ENCODE data around the gene RAPGEF2.
"Not testable (repeated sequence)": the region's sequence is repeated elsewhere in the genome, so short reads cannot be mapped to it uniquely, and the experiment has no call there.

The RAPGEF2 gene

DNA sequence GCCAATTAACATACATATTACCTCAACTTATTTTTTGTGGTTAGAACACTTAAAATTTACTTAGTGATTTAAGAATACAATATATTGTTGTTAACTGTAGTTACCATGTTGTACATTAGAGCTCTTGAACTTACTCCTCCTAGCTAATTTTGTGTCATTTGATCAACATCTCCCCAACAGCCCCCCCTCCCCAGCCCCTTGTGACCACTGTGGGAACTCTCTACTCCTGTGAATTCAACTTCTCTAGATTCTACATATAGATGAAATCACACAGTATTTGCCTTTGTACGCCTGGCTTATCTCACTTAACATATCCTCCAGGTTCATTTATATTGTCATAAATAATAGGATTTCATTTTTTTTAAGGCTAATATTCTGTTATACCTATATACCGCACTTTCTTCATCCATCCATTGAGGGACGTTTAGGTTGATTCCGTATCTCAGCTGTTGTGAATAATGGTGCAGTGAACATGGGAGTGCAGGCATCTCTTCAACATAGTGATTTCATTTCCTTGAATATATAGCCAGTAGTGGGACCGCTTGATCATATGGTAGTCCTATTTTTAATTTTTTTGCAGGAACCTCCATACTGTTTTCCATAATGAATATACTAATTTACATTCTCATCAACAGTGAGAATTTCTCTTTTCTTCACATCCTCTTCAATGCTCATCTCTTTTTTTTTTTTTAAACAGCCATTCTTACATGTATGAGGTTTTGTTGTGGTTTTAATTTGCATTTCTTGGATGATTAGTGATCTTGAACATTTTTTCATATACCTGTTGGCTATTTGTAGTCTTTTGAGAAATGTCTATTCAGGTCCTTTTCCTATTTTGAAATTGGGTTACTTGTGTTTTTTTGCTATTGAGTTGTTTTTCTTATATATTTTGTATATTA is 66.8 kb downstream of the RAPGEF2 start:
- DNase-seq = no peak

DNA sequence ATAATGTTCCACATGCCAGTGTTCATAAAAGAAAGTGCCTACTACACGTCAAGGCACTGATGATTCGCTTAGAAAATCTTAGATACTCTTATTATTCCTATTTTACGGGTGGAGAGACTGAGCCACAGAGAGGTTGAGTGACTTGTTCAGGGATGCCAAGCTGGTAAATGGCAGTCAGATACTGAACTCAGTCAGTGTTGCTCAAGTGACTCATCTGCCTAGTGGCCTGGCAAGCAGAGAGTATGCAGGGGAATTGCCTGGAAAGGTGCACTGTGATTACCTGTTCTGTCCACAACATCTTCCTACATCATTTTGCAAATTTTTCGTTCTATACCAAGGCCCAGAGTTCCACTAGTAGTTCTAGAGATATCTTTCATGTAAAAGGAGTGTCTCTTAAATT is 68.4 kb downstream of the RAPGEF2 start:
- no peak for DNase-seq

DNA sequence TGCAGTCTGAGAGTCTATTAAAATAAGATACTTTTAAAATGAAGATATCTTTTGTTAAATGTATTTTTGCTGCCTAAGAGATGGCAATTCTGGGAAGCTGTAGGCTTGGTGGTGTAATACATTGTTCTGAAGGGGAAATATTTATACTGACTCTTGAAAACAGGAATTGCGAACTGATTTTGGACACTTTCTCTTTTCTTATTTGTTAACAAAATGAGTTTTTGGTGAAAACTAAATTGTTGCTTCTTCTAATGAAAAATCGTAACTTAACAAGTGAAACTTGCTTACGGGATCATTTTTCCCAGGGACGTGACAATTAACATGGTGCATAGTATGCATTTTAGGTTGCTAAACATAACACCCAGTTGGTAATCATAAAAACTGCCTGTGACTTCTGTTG is 71.0 kb downstream of the RAPGEF2 start:
- DNase-seq = no peak

DNA sequence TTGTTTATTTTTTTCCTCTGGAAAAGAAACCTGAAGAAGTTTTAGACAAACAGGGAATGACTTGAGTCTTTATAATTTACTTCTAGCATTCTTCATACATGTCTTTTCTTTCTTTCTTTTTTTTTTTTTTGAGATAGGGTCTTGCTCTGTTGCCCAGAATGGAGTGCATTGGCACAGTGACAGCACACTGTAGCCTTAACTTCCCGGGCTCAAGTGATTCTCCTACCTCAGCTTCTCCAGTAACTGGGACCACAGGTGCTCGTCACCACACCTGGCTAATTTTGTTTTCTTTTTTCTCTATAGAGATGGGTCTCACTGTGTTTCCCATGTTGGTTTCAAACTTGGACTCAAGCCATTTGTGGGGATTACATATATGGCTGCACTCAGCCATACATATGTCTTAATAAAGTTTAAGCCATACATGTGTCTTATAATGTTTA is 71.8 kb downstream of the RAPGEF2 start:
- no peak for DNase-seq

DNA sequence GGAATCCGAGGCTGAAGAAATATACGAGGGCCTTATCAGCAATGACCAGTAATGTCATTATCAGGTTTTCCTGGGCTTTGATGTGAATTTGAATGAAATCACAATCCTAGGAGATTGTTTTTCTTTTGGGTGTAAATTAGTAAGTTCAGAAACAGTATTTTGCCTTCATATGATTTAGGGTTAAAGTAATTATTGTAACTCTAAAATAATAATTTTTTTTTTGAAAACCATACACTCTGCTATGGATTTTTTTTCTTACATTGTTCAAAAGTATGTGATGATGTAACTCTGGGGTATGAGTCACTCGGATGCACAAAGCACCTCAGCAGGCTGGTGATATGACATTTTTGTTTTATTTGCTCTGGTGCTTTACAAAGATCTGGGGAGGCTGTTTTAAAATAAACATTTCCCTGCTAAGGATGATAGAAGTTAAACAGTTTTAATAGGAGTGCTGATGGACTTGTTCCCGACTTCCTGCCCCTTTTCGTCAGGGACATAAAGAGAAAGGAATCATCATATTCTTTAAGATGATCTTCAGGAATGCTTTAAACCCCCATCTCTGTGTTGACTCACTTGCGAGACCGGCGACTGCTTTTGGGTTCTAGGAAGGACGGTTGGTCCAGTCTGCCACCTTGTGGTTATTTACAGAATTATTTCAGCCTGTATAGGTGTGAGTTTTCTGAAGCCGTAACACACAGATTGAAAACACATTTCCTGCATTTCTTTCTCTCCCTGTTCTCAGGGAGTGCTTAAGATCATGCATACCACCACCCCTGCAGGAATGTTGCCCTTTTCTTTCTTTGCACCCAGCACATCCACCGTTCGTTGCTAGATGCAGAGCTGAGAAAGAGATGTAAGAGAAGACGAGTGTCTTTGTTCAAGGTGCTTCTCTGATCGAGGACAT is 72.5 kb downstream of the RAPGEF2 start:
- DNase-seq = peak; percentile 46

DNA sequence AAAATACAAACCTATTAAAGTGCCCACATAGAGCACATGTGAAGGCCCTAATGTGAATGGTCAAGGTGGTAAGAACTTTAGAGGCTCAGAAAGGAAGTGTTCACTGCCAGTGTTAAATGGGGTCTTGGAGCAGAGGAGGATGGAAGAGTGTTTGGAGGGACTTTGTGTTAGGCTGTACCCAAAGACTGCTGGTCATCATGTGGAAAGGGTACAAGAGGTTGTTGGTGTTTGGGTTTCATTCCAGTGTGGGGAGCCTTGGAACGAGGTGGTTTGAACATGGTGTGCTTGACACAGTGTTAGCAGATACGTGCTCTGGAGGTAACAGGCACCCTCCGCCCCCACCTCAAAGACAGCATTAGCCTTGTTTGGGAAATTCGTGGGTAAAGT is 73.1 kb downstream of the RAPGEF2 start:
- DNase-seq = no peak

DNA sequence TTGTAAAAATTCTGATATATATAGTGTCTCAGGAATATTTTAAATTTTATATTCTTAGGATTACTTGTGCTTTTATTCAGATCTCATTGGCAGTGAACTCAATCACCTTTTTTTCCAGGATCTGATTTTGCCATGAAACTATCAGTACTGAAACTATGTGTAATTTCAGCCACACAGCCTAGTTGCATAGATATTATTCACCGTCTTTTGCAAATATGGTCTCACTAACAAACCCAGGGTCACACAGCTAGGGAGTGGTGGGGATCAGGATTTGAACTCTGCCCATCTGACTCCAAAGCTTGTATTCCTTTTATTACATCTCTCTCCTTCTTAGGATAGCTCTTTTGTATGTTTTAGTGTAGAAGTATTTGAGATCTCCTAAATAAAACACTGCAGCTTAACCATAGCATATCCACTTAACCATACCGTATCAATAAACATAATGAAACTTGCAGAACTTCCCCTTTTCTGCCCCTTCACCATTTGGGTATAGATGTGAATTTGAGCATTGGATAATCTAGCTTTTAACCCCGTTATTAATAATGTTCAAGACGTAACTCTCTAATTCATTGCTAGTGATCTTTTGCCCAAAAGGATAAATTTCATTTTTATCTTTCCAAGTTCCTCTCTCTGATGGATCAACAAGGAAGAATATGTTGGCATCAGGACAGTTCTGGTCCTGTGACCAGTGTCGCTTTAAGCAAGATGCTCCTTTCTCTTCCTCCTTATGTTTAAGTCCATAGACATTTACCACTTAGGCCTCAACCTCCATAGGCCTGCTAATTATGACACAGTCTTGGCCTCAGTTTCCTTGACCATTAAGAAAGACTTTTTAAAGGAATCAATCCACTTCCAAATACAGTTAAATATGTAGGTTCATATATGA is 74.6 kb downstream of the RAPGEF2 start:
- no peak for DNase-seq

DNA sequence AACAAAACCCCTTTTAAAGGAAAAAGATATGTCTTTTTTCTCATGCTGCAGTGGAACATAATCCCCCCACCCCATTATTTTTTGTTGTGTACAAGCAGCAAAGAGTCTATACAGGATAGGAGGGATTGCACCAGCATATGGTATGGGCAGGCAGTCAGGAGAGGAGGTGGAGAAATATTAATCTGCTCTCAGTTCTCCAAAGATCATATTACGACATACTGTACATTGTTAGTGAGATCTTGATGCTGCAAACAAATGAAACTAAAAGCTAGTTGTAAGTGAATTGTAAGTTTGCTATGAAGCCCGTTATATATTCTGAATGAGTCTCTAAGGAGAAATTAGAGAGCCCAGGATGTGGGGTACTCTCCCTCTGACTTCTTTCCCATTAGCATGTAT is 75.3 kb downstream of the RAPGEF2 start:
- DNase-seq = no peak

DNA sequence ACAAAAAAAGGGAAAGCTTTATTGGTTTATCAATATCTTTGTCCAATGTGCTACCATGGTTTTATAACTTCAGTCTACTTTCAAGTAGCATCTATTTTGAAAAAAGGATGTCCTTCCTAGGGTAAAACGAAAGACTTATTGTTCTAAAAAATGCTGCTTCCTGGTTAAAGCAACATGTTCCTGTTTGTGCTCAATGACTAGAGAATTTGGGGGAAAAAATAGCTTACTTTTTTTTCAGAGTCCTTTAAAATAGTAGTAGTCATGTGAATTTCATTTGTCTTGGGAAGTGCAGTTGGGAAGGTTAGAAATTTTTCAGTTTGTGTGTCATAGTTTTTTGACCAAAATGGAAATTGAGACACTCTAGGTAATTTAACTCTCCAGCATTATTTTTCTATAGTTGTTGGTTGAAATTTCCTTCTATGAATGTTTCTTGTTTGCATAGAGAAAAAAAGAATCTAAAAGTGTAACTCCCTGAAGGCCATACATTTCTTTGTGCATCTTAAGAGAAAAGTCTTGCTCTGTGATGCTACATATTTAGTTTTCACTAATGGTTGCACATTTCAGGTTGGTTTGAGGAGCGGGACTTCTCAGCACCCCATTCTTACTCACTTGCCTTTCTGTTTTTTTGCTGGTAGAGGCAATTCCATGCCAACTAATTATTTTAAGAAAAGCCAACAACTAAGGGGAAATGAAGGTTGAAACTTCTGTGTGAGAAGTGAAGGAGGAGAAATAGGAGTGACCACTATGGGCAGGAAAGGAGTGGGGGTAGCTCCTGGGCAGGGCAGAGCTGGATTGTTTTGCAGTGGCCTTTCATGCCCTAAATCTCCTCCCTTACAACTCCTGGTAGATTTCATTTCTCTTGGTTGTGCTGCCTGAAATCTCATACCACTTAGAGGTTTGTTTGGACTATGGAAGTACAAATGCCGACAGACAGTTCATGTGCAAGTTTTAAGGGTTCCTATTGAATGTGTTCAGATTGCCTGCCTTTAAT is 76.4 kb downstream of the RAPGEF2 start:
- no peak for DNase-seq

DNA sequence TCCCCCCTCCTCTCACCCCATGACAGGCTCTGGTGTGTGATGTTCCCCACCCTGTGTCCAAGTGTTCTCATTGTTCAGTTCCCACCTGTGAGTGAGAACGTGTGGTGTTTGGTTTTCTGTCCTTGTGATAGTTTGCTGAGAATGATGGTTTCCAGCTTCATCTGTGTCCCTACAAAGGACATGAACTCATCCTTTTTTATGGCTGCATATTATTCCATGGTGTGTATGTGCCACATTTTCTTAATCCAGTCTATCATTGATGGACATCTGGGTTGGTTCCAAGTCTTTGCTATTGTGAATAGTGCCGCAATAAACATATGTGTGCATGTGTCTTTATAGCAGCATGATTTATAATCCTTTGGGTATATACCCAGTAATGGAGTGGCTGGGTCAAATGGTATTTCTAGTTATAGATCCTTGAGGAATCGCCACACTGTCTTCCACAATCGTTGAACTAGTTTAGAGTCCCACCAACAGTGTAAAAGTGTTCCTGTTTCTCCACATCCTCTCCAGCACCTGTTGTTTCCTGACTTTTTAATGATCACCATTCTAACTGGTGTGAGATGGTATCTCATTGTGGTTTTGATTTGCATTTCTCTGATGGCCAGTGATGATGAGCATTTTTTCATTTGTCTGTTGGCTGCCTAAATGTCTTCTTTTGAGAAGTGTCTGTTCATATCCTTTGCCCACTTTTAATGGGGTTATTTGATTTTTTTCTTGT is 81.2 kb downstream of the RAPGEF2 start:
- not testable (repeated sequence) for DNase-seq

DNA sequence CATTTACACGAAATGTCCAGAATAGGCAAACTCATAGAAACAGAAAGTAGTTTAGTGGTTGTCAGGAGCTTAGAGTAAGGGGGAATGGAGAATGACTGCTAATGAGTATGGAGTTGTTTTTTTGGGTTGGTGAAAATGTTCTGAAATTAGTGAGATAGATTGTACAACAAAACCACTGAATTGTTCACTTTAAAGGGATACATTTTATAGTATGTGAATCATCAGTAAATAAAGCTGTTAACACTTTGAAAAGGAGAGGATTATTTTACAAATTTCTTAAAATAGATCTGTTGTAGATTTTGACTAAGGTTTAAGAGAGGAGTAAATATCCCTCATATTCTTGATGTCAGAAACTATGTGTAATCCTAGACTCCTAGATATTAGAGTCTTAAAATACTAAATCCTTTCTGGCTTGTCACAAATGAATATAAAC is 82.7 kb downstream of the RAPGEF2 start:
- DNase-seq = no peak

DNA sequence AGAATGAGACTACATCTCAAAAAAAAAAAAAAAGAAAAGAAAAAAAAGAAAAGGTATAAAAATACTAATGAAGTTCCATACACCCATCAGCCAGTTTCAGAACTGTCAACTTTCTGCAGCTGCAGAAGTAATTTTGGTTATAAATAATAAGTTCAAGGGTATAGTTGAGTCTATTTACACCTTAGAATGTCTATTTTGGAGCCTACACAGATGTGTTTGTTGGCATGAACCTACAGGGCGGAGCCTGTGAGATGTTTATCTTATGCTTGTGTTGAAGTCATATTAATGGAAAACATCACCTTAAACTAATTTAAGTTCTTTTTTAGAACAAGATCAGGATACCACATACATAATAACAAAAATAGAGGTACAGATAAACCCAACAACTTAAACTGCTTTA is 85.8 kb downstream of the RAPGEF2 start:
- DNase-seq = no peak

DNA sequence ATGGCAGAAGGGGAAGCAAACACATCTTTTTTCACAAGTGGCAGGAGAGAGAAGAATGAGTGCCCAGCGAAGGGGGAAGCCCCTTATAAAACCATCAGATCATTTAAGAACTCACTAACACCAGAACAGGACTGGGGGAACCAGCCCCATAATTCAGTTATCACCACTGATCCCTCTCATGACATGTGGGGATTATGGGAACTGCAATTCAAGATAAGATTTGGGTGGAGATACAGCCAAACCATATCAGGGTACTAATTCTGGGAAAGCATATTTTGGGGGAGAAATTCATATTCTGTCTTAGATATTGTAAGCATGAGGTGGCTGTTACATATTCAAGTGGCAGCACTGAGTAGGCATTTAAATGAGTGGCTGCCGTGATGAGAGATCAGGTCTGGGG is 87.8 kb downstream of the RAPGEF2 start:
- no peak for DNase-seq

DNA sequence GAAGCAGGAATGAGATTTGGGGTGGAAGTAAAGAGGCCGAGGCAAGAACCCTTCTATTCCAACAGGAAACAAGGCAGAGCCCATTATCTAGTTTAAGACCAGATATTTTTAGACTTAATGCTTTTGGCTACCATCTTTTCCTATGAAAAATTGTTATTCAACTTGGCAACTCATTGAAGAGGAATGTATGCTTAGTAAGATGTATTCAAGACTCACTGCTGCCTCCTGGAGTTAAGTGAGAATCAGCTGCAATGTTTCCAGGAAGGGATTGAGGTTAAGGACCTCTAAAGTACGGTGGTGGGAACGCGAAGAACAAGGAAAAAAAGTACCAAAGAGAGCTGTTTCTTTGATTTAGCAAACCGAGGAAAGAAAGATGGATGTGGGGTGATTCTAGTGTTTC is 89.1 kb downstream of the RAPGEF2 start:
- no peak for DNase-seq

DNA sequence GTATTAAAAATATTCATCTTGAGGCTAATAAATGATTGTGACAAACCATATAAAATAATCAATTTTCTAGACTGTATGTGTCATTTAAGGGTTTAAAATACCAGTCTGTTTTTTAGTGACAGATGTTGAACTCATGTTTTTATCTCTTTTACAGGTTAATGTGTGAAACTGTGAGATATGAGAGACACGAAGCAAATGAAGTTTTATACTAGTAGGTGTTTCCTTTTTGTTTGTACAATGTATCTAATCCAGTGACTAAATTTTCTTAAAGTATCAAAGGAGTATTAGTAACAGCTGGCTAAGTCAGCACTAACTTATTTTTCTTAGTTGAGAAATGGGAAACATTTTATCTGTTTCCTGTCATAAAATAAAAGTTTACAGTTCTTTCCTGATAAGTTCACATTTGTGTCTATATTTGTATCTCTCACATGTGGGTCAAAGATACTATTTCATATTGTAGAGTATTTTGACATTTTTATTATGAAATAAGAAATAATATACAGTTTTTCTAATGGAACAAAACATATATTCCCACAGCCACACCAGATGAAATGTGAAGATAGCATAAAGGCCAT is 90.3 kb downstream of the RAPGEF2 start:
- DNase-seq = no peak

DNA sequence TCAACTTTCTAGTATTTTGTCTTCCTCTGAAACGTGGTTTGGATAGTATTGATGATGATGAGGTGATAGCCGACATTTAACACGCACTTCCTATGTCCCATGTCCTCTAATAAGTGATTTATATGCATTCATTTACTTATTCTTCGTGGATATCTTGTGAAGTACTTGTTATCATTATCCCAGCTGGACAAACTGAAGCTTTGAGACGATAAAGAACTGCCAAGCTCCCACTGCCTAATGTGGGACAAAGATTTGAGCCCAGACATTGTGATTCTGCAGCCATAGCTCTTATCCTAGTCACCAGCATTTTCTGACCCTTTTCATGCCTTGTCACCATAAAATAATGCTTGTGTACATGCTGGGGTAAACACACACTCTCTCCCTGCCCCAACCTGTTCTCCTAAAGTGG is 92.5 kb downstream of the RAPGEF2 start:
- no peak for DNase-seq

DNA sequence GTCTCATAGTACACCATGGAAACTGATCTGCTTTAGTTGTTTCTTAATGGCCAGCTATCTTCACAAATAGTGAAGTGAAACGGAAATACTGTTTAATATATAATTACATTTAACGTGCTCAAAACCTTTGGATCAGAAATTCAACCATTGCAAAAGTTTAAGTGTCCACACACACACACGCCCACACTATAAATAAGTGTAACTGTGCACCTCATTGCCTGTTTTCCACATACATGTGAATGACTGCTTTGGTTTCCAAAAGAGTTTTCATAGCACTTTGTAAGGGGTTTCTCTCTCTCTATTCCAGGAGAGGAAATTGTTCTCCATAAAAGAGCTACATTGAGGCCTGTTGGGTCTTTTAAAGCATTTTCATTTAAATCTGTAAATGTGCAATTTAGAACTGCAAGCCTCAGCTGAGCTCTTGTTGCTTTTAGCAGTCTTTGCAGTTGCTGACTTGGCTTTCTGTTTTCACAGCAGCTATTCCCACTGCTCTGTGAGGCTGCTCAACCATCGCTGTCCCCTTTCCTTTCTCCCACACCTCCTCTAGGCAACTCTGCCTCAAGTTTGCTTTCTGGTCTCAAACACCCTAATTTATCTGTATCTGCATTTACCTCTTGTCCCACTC is 94.5 kb downstream of the RAPGEF2 start:
- no peak for DNase-seq

DNA sequence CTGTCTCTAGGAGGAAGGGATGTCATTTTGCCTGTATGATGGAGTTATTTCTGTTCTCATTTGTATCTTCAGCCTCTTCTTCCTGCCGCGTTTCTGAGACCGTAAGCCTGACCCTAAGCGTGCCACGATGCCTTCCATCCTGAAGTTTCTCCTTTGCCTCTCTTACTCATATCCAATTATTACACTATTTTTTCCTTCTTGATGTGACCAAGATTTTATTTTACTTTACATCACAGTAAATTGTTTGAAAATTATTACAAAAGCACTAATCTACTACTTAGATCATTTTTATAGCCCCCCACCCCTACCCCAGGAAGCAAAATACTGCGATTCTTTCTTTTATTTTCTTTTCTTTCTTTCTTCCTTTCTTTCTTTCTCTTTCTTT is 95.0 kb downstream of the RAPGEF2 start:
- no peak for DNase-seq

DNA sequence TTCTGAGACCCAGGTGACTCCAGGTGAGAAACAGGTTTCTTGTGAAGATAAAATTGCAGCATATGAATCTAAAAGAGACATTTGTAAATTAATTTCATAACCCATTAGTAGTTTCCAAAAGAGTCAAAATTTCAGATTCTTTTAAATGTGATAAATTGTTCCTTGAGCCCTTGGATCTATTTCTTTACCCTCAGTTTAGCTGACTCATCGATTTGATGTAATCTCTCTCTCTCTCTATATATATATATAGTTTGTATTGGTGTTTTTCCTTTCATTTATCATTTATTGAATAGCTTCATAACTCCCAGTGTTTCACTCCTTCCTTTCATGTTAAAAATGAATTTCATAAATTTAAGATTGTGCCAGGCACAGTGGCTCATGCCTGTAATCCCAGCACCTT is 96.9 kb downstream of the RAPGEF2 start:
- DNase-seq = no peak

DNA sequence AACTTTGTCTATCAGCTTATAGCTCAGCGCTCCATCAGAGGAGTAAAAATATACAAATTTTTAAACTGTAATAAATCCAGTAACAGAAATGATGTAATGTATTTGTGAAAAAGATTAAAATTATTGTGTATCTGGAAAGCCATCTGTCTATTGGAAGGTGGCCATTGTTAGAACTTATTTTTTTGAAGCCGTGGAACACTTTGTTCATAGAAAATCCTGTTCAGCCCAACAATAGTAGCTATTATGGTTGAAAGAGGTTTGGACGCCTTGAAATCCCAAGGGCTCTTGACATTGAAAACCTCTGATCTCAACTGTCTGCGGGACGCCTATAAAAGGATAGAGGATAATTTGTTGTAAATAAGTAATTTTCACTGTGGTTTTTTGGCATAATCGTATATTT is 98.3 kb downstream of the RAPGEF2 start:
- no peak for DNase-seq

Measured in activated CD8-positive, alpha-beta memory T cell treated with anti-CD3 and anti-CD28 coated beads, Interleukin-2, amount 50 U/mL, for 4 hours (primary cell).